ENCODE results near the gene SEMA3B.
"Not testable (repeated sequence)": the region's sequence is repeated elsewhere in the genome, so short reads cannot be mapped to it uniquely, and the experiment has no call there.

The SEMA3B gene

GRCh38 chr3:50295553-50296431 is 26.8 kb downstream of the SEMA3B start:
- no peak for DNase-seq

GRCh38 chr3:50296721-50297383 is 27.9 kb downstream of the SEMA3B start:
- DNase-seq: no peak

GRCh38 chr3:50297384-50297775 is 28.4 kb downstream of the SEMA3B start:
- no peak for DNase-seq

GRCh38 chr3:50297896-50298725 is 29.2 kb downstream of the SEMA3B start:
- no peak for DNase-seq

- peak; percentile 99 for DNase-seq
Measured at GRCh38 chr3:50298836-50299637, 30.1 kb downstream of the SEMA3B start, which contains the start of the genes HYAL3 and NAA80. TSS of gene HYAL3 (minus strand) at chr3:50299405. CDS start at chr3:50295602, 3,803 bp downstream. TSS of gene NAA80 (minus strand) at chr3:50299405. CDS start at chr3:50297463, 1,942 bp downstream.

GRCh38 chr3:50299638-50299928 is 30.6 kb downstream of the SEMA3B start:
- no peak for DNase-seq

- peak; percentile 69 for DNase-seq
Measured at GRCh38 chr3:50299929-50300680, 31.2 kb downstream of the SEMA3B start.

- no peak for DNase-seq
Measured at GRCh38 chr3:50300681-50301254, 31.8 kb downstream of the SEMA3B start.

GRCh38 chr3:50302095-50303012 is 33.4 kb downstream of the SEMA3B start:
- no peak for DNase-seq

- DNase-seq: no peak
Measured at GRCh38 chr3:50303013-50303815, 34.3 kb downstream of the SEMA3B start, which contains the start of gene HYAL1. TSS of gene HYAL1 (minus strand) at chr3:50303574. CDS start at chr3:50302956, 618 bp downstream.

- no peak for DNase-seq
Measured at GRCh38 chr3:50304601-50305000, 35.7 kb downstream of the SEMA3B start.

- DNase-seq: not testable (repeated sequence)
Measured at GRCh38 chr3:50312041-50312440, 43.1 kb downstream of the SEMA3B start.

- no peak for DNase-seq
Measured at GRCh38 chr3:50314342-50314741, 45.4 kb downstream of the SEMA3B start.

GRCh38 chr3:50314816-50315215 is 45.9 kb downstream of the SEMA3B start:
- DNase-seq: no peak

GRCh38 chr3:50316657-50317242 is 47.8 kb downstream of the SEMA3B start:
- DNase-seq: peak; percentile 65

GRCh38 chr3:50317300-50317699 is 48.4 kb downstream of the SEMA3B start:
- DNase-seq: no peak

- DNase-seq: no peak
Measured at GRCh38 chr3:50318163-50318562, 49.2 kb downstream of the SEMA3B start.

- DNase-seq: no peak
Measured at GRCh38 chr3:50318615-50319014, 49.7 kb downstream of the SEMA3B start.

Measured in CD4-positive, alpha-beta T cell treated with Interleukin-15 for 1 hour (primary cell).